Sigmoid colon (tissue), 4 donors: Measurements from ENCODE around the gene ABHD14A.

Experiments used
- EP300 ChIP-seq, 4 donors: sonication (generic); formaldehyde crosslinking; IDR thresholded peaks; one replicate each; pipeline ENCODE4 v1.6.1; 2017; ENCODE audit warnings: antibody characterized with exemption in 4 of 4
- POLR2A ChIP-seq, 2 donors: fragments of 450-650 bp; IDR thresholded peaks; one replicate each; pipeline ENCODE4 v1.6.1; 2016; ENCODE audit warnings: antibody characterized with exemption in 2 of 2, mild to moderate bottlenecking in 2 of 2, moderate library complexity in 2 of 2
- TF ChIP-seq, protein P1 (sequence below), 4 experiments: fragments of 450-650 bp in 3 of 4; fragments of 200-600 bp in 1 of 4; IDR thresholded peaks; one replicate each; pipeline ENCODE4 v1.5.1; 2016 to 2019; ENCODE audit warnings: antibody characterized with exemption in 4 of 4, mild to moderate bottlenecking in 3 of 4, moderate library complexity in 2 of 4

DNA sequence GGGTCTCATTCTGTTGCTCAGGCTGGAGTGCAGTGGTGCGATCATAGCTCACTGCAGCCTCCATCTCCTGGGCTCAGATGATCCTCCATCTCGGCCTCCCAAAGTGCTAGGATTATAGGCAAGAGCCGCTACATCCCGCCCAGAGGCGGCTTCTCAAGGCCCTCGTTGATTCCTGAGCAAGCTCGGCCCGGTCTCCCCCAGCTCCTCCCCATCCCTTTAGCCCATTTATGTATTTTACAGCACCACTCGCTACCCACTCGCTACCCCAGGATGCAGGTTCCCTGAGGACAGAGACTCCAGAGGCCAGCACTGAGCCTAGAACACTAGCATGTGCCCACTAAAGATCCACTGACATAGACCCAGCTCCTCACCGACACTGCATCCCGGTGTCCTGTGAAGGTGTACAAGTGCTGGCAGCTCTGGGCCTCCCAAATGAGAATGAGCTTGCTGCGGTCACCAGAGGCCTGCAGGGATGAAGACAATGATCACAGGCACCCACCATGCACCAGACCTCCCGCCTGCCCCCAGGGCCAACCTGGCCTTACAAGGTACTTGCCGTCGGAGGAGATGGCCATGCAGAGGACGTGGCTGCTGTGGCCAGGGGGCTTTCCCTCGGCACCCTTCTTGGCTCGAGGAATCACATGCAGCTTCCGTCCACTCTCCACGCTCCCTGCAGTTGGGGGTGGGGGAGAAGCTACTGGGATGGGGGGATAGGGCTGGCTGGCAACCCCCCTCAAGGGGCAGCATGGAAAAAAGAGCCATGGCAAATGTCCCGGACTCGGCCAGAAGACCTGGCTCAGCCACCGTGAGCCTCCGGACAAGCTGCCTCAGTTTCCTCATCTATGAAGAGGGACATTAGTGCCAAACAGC is 38.7 kb upstream of the ABHD14A start:
- TF ChIP-seq, protein P1, sequence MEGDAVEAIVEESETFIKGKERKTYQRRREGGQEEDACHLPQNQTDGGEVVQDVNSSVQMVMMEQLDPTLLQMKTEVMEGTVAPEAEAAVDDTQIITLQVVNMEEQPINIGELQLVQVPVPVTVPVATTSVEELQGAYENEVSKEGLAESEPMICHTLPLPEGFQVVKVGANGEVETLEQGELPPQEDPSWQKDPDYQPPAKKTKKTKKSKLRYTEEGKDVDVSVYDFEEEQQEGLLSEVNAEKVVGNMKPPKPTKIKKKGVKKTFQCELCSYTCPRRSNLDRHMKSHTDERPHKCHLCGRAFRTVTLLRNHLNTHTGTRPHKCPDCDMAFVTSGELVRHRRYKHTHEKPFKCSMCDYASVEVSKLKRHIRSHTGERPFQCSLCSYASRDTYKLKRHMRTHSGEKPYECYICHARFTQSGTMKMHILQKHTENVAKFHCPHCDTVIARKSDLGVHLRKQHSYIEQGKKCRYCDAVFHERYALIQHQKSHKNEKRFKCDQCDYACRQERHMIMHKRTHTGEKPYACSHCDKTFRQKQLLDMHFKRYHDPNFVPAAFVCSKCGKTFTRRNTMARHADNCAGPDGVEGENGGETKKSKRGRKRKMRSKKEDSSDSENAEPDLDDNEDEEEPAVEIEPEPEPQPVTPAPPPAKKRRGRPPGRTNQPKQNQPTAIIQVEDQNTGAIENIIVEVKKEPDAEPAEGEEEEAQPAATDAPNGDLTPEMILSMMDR (IDR thresholded peaks at IDR 0.05) = no peak
- no peak for TF ChIP-seq POLR2A (IDR thresholded peaks at IDR 0.05)
- no peak for TF ChIP-seq EP300 (IDR thresholded peaks at IDR 0.05)
